HCT116 (cell line): ENCODE measurements around the gene TLN1. TPM values are rescaled to one million over a fixed set of nuclear protein-coding genes. Genes with fewer than 3 reads are reported as not detected.

Experiments
- ATAC-seq: fragments of 200-7000 bp; cut with Tn5 transposase; 2 replicates; pipeline ENCODE4 v1.9.1; 2020; ENCODE audit warnings: mild to moderate bottlenecking, moderate library complexity
- BruUV-seq: library from RNA; stranded (reverse); fragments of 400-500 nt; replicated peaks from 2 replicates; lab custom pipeline; 2021; lab: Mats Ljungman, UMichigan
- CTCF ChIA-PET: fragments of 300-600 bp; sonication (Branson Sonifier 250); formaldehyde crosslinking; loops from one replicate; lab custom pipeline; 2021; ENCODE audit warnings: antibody characterized with exemption; lab: Charles Lee
- POLR2A ChIA-PET: fragments of 300-600, 350-600 bp; sonication (Branson Sonifier 250); formaldehyde crosslinking; loops from one replicate; lab custom pipeline; 2021; ENCODE audit warnings: antibody characterized with exemption; lab: Charles Lee
- RAD21 ChIA-PET, 2 experiments: fragments of 300-600 bp; sonication (Branson Sonifier 250); formaldehyde crosslinking; loops; one replicate each; lab custom pipeline; 2023; ENCODE audit warnings: low total read pairs in 2 of 2; ENCODE audit not compliant: uncharacterized antibody in 2 of 2, unreplicated experiment in 2 of 2, low non-redundant PET in 1 of 2; lab: Charles Lee
- DNase-seq: peaks from one replicate; pipeline ENCODE4 v3.0.0-alpha.2; 2010; ENCODE audit warnings: low read depth, low spot score
- H2AFZ ChIP-seq: fragments of 200-600 bp; shearing (Covaris generic), sonication (generic); 2 replicates; pipeline ENCODE4 v1.6.1; 2017; ENCODE audit warnings: low read depth, mixed run types, mixed read lengths, antibody characterized with exemption, low read length; ENCODE audit not compliant: poor library complexity, severe bottlenecking
- H3K27ac ChIP-seq: 2 replicates; pipeline ENCODE4 v1.5.1; 2012; ENCODE audit warnings: low read depth, low read length
- H3K27me3 ChIP-seq: fragments of 200-600 bp; sonication (generic); 2 replicates; pipeline ENCODE4 v1.6.1; 2016; ENCODE audit warnings: mixed run types, low read length, mixed read lengths; ENCODE audit not compliant: insufficient read depth
- H3K36me3 ChIP-seq, 2 experiments: fragments of 200-500 bp in 1 of 2; fragments of 200-600 bp in 1 of 2; sonication (Bioruptor generic) in 1 of 2; sonication (generic) in 1 of 2; 2 replicates each; pipeline versions ENCODE4 v1.5.1 to v1.6.1; 2014 to 2016; ENCODE audit warnings: low read length in 2 of 2, inconsistent platforms in 1 of 2, mixed read lengths in 1 of 2, mixed run types in 1 of 2; ENCODE audit not compliant: insufficient read depth in 2 of 2, control insufficient read depth in 1 of 2
- H3K4me1 ChIP-seq, 2 experiments: fragments of 200-600 bp in 1 of 2; sonication (generic) in 1 of 2; 2 replicates each; pipeline versions ENCODE4 v1.5.1 to v1.6.1; 2012 to 2017; ENCODE audit warnings: low read length in 2 of 2, inconsistent platforms in 1 of 2, mild to moderate bottlenecking in 1 of 2, mixed read lengths in 1 of 2, mixed run types in 1 of 2, moderate library complexity in 1 of 2; ENCODE audit not compliant: insufficient read depth in 2 of 2, control insufficient read depth in 1 of 2
- H3K4me2 ChIP-seq: fragments of 200-600 bp; sonication (generic); 2 replicates; pipeline ENCODE4 v1.6.1; 2017; ENCODE audit warnings: mixed run types, low read length, mixed read lengths
- H3K4me3 ChIP-seq, 2 experiments: fragments of 200-600 bp in 1 of 2; sonication (generic) in 1 of 2; replicated peaks in 1 of 2; 2 replicates each; pipeline ENCODE4 v1.5.1; 2011 to 2016; ENCODE audit warnings: low read length in 2 of 2, control low read depth in 1 of 2, low read depth in 1 of 2, mild to moderate bottlenecking in 1 of 2, mixed read lengths in 1 of 2, mixed run types in 1 of 2
- H3K79me2 ChIP-seq: fragments of 200-600 bp; sonication (generic); 2 replicates; pipeline ENCODE4 v1.6.1; 2017; ENCODE audit warnings: mild to moderate bottlenecking, mixed run types, low read length, moderate library complexity, mixed read lengths; ENCODE audit not compliant: insufficient read depth
- H3K9ac ChIP-seq: fragments of 200-600 bp; sonication (generic); 2 replicates; pipeline ENCODE4 v1.6.1; 2016; ENCODE audit warnings: low read length, mixed read lengths
- H3K9me2 ChIP-seq: fragments of 200-600 bp; sonication (generic), shearing (Covaris generic); 2 replicates; pipeline ENCODE4 v1.6.1; 2017; ENCODE audit warnings: mixed run types, mild to moderate bottlenecking, moderate library complexity; ENCODE audit not compliant: insufficient read depth
- H3K9me3 ChIP-seq, 2 experiments: fragments of 200-500 bp in 1 of 2; fragments of 200-600 bp in 1 of 2; sonication (Bioruptor generic) in 1 of 2; sonication (generic) in 1 of 2; 2 replicates each; pipeline ENCODE4 v1.6.1; 2014 to 2017; ENCODE audit warnings: low read length in 2 of 2, mixed read lengths in 2 of 2, inconsistent platforms in 1 of 2, low read depth in 1 of 2, mild to moderate bottlenecking in 1 of 2, mixed run types in 1 of 2, moderate library complexity in 1 of 2; ENCODE audit not compliant: control insufficient read depth in 1 of 2, insufficient read depth in 1 of 2
- H4K20me1 ChIP-seq: fragments of 200-600 bp; sonication (generic), shearing (Covaris generic); 2 replicates; pipeline ENCODE4 v1.6.1; 2017; ENCODE audit warnings: mixed run types, mild to moderate bottlenecking, moderate library complexity; ENCODE audit not compliant: insufficient read depth
- CBX3 ChIP-seq: IDR thresholded peaks from 2 replicates; pipeline ENCODE4 v1.6.1; 2012; ENCODE audit warnings: low read depth
- CEBPB ChIP-seq: IDR thresholded peaks from 2 replicates; pipeline ENCODE4 v1.6.1; 2012; ENCODE audit warnings: low read depth
- EZH2phosphoT487 ChIP-seq: fragments of 200-600 bp; IDR thresholded peaks from 2 replicates; pipeline ENCODE4 v1.6.1; 2018; ENCODE audit warnings: antibody characterized with exemption, borderline replicate concordance
- FOSL1 ChIP-seq: IDR thresholded peaks from 2 replicates; pipeline ENCODE4 v1.6.1; 2012; ENCODE audit warnings: low read depth
- MAX ChIP-seq: IDR thresholded peaks from 2 replicates; pipeline ENCODE4 v1.6.1; 2012
- POLR2AphosphoS5 ChIP-seq: IDR thresholded peaks from 2 replicates; pipeline ENCODE4 v1.6.1; 2011; ENCODE audit warnings: mild to moderate bottlenecking, low read depth, low read length, moderate library complexity
- RAD21 ChIP-seq: IDR thresholded peaks from 2 replicates; pipeline ENCODE4 v1.6.1; 2012; ENCODE audit warnings: low read depth, mild to moderate bottlenecking
- REST ChIP-seq: IDR thresholded peaks from 2 replicates; pipeline ENCODE4 v1.6.1; 2012; ENCODE audit warnings: low read depth
- SIN3A ChIP-seq: IDR thresholded peaks from 2 replicates; pipeline ENCODE4 v1.6.1; 2012; ENCODE audit warnings: low read depth
- SRF ChIP-seq: IDR thresholded peaks from 2 replicates; pipeline ENCODE4 v1.6.1; 2012; ENCODE audit warnings: low read depth
- ZFX ChIP-seq: fragments of 450-650 bp; IDR thresholded peaks from 2 replicates; pipeline ENCODE4 v1.6.1; 2017
- intact Hi-C: fragments of 100-400 bp; cut with micrococcal nuclease; formaldehyde crosslinking; loops from 2 replicates; pipeline ENCODE4 v1.10.0; 2022
- total RNA-seq: library from RNA; stranded (reverse); gene quantifications from one replicate; pipeline ENCODE4 v1.2.1, GENCODE V29; 2021; ENCODE audit not compliant: unreplicated experiment
- TF ChIP-seq, protein P1 (sequence below): IDR thresholded peaks from 2 replicates; pipeline ENCODE4 v1.6.1; 2011; ENCODE audit warnings: mild to moderate bottlenecking, low read length, moderate library complexity; ENCODE audit not compliant: insufficient replicate concordance; ENCODE audit errors: extremely low read depth

The TLN1 gene
- total RNA-seq, 1 experiment from 2014 or later = 144 TPM

DNA sequence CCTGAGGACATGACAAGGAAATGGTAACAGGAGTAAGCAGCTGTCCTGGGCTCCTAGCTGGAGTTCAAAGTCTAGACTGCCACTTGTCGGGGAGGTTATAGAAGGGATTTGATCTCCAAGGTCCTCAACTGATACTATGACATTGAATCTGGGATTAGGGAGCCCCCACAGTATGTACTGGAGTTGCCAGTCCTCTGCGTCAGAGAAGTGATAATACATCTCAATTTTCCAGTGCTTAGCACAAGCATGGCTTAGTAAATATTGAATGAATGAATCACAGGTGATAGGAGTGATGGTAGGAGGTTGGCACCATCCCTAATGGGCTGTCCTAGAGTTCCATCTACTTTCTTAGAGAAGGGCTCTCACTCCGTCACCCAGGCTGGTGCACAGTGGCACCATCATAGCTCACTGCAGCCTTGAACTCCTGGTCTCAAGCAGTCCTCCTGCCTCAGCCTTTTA is 36.0 kb downstream of the TLN1 start:
- no TSS peak for BruUV-seq
- Histone ChIP-seq H4K20me1 (no peaks in the 10 kb centered on the region), H2AFZ (no peak overlapping the region), H3K36me3 (peaks cover 31 to 46% of the 10 kb centered on the region in 2 experiments; a peak in 3 of 4 replicates), H3K4me1 (peaks cover 5 to 11% of the 10 kb centered on the region in 2 experiments; a peak in 3 of 4 replicates), H3K4me3 (no peak overlapping the region), H3K4me2 (no peak overlapping the region), H3K9me2 (no peaks in the 10 kb centered on the region), H3K9ac (no peak overlapping the region), H3K79me2 (no peaks in the 10 kb centered on the region), H3K27ac (no peak overlapping the region), H3K27me3 (no peaks in the 10 kb centered on the region), H3K9me3 (no peaks in the 10 kb centered on the region)
- DNase-seq (no peak), ATAC-seq (no peak)
- RAD21 ChIA-PET = interaction anchor here in 1 of 2 experiments (1.1 kb wide), 1 partner anchor 35 kb away, joined by 3 read pairs; no protein-coding TSS in a partner anchor
- TF ChIP-seq RAD21 (no peak), REST (no peak), SRF (no peak), ZFX (no peak), CBX3 (no peak), CEBPB (no peak), FOSL1 (no peak), SIN3A (no peak), POLR2AphosphoS5 (no peak), MAX (no peak), EZH2phosphoT487 (no peak)
- TF ChIP-seq, protein P1, sequence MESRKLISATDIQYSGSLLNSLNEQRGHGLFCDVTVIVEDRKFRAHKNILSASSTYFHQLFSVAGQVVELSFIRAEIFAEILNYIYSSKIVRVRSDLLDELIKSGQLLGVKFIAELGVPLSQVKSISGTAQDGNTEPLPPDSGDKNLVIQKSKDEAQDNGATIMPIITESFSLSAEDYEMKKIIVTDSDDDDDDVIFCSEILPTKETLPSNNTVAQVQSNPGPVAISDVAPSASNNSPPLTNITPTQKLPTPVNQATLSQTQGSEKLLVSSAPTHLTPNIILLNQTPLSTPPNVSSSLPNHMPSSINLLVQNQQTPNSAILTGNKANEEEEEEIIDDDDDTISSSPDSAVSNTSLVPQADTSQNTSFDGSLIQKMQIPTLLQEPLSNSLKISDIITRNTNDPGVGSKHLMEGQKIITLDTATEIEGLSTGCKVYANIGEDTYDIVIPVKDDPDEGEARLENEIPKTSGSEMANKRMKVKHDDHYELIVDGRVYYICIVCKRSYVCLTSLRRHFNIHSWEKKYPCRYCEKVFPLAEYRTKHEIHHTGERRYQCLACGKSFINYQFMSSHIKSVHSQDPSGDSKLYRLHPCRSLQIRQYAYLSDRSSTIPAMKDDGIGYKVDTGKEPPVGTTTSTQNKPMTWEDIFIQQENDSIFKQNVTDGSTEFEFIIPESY = no peak
- POLR2A ChIA-PET = interaction anchor here (0.9 to 1.6 kb wide), 4 partner anchors 13 to 37 kb away, joined by 3 to 6 read pairs (median 4); partner anchors contain the start of gene CREB3
- CTCF ChIA-PET = interaction anchor here (1.0 to 3.7 kb wide), 20 partner anchors 8 to 185 kb away, joined by 3 to 33 read pairs (median 4); partner anchors contain the start of genes ARHGEF39, CCDC107, CREB3 and RMRP
- intact Hi-C loops = no loop called here
